Limb (tissue), 2 donors: ENCODE measurements around the gene FAM110D.
A peak's percentile ranks its signal among the peaks of the same experiment; 100 is the strongest.

ENCODE experiments used
- DNase-seq, 2 donors: peaks; one replicate each; pipeline ENCODE4 v3.0.0-alpha.2; 2016; ENCODE audit errors: extremely low spot score in 2 of 2

Gene FAM110D

GRCh38 chr1:26158908-26159742 lies at the start of gene FAM110D:
TSS of gene FAM110D (plus strand) at chr1:26159079. CDS start at chr1:26161292, 2,213 bp downstream.
- DNase-seq, result peak in 1 of 2 donors; percentile 36

- no peak for DNase-seq
Measured at GRCh38 chr1:26109229-26110164, 49.4 kb upstream of the FAM110D start.

- DNase-seq, result peak; percentile 48 to 87
Measured at GRCh38 chr1:26110731-26111529, 47.9 kb upstream of the FAM110D start.

GRCh38 chr1:26111530-26112406 lies 47.1 kb upstream of the FAM110D start, which contains the start of gene PDIK1L:
TSS of gene PDIK1L (plus strand) at chr1:26111824. CDS start at chr1:26114309, 2,485 bp downstream.
- DNase-seq, result peak; percentile 93 to 98

GRCh38 chr1:26112407-26112775 lies 46.5 kb upstream of the FAM110D start:
- no peak for DNase-seq

GRCh38 chr1:26114165-26114927 lies 44.5 kb upstream of the FAM110D start:
- DNase-seq, result no peak

- DNase-seq, result no peak
Measured at GRCh38 chr1:26119892-26120608, 38.8 kb upstream of the FAM110D start.

GRCh38 chr1:26121854-26122773 lies 36.8 kb upstream of the FAM110D start:
- no peak for DNase-seq

GRCh38 chr1:26122988-26123973 lies 35.6 kb upstream of the FAM110D start:
- no peak for DNase-seq

- no peak for DNase-seq
Measured at GRCh38 chr1:26124418-26125331, 34.2 kb upstream of the FAM110D start.

- DNase-seq, result no peak
Measured at GRCh38 chr1:26125382-26125781, 33.5 kb upstream of the FAM110D start.

GRCh38 chr1:26125946-26126320 lies 32.9 kb upstream of the FAM110D start:
- DNase-seq, result no peak

- no peak for DNase-seq
Measured at GRCh38 chr1:26126321-26127084, 32.4 kb upstream of the FAM110D start.

- DNase-seq, result no peak
Measured at GRCh38 chr1:26127235-26128163, 31.4 kb upstream of the FAM110D start.
